Cardiac septum (tissue), 1 donor: ENCODE data around the gene NLGN3. TPM values are rescaled to one million over a fixed set of nuclear protein-coding genes. Genes with fewer than 3 reads are reported as not detected.

ENCODE experiments used
- DNase-seq: peaks from one replicate; pipeline ENCODE4 v3.0.0-alpha.2; 2020; ENCODE audit warnings: low spot score
- intact Hi-C: fragments of 100-400 bp; cut with DNase I; formaldehyde crosslinking; loops from one replicate; pipeline ENCODE4 v1.14.0; 2022
- total RNA-seq: library from RNA; stranded (reverse); fragmentation: NEBNext Ultra II Directional; extraction: Animal tissue kit (Norgen Biotek cat#: 25700); gene quantifications from one replicate; pipeline ENCODE4 v1.2.1, GENCODE V29; 2021
- donor health status: DM: no; HTN: no; CAD: no.

The NLGN3 gene
- total RNA-seq, 1 donor from 2014 or later: 0.67 TPM

DNA sequence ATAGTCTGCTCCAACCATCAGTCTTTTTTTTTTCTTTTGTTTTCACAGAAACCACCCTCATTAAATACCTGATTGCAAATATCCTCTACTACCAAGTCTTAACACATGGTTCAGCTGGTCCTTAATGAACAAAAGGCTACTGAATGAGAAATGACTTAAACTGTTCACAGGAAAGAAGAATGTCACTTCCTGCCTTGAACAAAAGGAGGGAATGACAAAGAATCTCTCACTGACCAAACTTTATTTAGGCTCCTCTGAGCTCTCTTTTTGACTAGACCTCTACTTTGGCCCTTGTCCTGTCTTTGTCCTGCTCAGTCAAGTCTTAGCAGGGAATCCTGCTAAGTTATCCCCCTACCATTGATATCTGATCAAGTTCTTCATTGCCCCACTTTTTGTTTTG lies 46.6 kb downstream of the NLGN3 start:
- intact Hi-C loops: no loop called here
- DNase-seq: no peak

DNA sequence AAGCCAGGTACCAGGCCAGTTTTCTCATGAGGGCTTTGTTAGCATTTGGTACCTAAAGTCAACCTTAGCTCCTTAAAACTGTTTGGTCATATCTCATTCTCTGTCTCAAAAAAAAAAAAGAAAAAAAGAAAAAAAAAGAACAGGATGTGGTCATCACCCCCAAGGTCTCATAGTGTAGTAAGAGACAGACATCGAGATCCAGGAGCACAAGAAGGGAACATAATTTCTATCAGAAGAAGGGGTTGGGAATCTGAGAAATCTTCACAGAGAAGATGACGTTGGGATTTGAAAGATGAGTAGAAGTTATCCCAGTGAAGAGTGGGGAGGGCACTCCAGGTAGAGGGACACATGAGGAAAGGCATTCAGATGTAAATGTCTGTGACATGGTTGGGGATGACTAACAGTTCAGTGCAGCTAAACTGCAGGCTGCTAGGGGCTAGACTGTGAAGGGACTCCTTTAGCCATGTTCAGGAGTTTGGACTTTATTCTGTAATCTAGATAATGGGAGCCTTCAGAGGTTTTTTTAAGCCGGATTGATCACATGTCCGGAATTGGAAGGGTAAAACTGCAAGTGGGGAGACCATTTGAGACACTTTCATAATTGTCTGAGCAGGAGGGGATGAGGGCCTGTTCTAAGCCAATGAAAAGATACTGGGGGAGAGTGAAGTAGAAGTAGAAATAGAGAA lies 51.5 kb downstream of the NLGN3 start:
- intact Hi-C loops: no loop called here
- no peak for DNase-seq

GRCh38 chrX:71198066-71198465 lies 53.4 kb downstream of the NLGN3 start:
- DNase-seq: no peak
- intact Hi-C loops: no loop called here

GRCh38 chrX:71199252-71200008 lies 54.8 kb downstream of the NLGN3 start:
- DNase-seq: no peak
- intact Hi-C loops: no loop called here

DNA sequence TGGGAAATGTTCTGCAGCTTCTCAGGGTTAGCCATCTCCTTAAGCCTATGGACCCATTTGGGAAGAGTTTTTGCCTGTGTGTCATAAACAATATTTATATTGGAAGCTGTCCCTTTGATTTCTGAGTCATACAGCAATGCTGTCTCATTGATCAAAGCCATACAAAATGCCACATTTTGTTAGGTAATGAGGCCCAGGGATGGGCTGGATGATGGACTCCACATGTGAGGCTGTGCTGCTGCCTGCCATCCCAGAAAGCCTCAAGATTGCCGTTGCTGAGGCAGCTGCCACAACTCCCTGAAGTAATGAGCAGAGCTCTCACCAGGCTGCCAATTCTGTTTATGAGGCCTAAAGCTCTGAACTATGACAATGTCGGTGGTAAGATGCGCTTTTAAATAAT lies 66.2 kb downstream of the NLGN3 start:
- DNase-seq: no peak
- intact Hi-C loops: no loop called here

GRCh38 chrX:71212536-71212935 lies 67.9 kb downstream of the NLGN3 start:
- no peak for DNase-seq
- intact Hi-C loops: no loop called here

GRCh38 chrX:71214152-71214551 lies 69.5 kb downstream of the NLGN3 start:
- intact Hi-C loops: no loop called here
- no peak for DNase-seq

DNA sequence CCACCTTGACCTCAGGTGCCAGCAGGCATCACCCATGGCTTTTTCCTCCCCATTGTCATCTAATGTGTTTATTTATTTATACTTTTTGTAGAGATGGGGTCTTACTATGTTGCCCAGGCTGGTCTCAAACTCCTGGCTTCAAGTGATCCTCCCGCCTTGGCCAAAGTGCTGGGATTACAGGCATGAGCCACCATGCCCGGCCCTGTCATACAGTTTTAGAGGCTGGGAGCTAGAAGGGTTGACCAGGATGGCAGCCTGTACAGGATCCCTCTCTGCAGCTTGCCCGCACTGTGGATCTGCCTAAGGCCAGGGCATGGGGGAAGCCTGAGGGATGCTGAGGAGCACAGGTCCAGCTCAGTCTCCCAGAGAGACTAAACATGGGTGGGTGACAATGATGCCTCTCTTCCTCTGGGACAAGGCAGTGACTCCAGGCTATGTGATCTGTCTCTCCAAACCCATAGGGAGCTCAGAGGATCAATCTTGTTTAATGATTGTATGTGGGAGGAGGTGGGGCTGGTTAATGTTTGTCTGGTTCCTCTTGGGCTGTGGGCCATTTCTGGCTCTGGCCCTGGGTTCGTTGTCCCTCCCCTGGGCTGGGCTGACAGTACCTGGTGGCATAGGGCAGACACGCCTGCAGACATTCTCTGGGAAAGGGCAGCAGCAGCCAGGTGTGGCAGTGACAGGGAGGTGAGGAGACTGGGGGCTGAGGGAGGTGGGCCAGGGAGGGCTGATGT lies 70.1 kb downstream of the NLGN3 start:
- DNase-seq: no peak
- intact Hi-C loops: no loop called here

DNA sequence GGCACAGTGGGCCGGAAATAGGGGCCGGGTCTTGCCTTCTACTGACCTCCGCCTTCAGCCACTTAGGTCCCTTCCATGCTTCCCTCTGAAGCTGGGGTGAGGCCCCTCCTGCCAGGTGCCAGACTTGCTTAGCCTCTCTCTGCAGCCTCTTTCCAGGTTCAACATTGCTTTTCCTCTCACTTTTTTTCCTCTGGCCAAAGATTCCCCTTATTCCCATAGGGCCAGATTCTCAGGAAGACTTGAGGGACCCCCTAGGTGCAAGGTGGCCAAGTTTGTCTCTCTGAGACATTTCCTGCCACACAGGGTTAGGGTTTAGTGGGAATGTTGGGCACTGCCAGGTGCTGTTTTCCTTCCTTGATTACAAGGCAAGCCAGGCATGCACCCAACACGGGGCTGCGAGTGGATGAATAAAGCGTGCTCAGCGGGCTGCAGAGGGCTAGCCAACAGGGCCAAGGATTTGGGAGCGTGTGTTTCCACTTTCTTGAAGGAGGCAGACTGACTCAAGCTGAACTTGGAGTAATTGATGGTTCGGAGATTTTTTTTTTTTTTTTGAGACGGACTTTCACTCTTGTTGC lies 70.8 kb downstream of the NLGN3 start:
- intact Hi-C loops: no loop called here

DNA sequence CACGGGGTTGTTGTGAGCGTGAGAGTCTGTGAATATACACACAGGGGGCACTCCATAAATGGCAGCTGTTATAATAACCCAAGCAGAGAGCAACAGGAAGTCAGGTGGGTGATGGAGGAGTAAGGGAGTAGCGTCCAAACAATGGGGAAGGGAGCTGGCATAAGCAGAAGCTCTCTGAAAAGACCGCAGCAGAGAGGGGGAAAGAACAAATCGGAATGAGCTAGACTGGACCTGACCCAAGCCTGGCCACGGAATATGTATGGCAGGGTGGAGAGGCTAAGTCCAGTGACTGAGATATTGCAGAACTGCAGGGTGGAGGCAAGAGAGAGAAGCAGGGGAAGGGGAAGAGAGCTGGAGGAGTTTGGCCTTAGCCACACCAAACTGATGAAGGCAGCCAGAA lies 71.8 kb downstream of the NLGN3 start:
- intact Hi-C loops: no loop called here

More for the DNA sequence above, 70.8 kb downstream of the NLGN3 start:
- DNase-seq: no peak

GRCh38 chrX:71217298-71217697 lies 72.7 kb downstream of the NLGN3 start:
- intact Hi-C loops: no loop called here
- no peak for DNase-seq

More for the DNA sequence above, 71.8 kb downstream of the NLGN3 start:
- no peak for DNase-seq

Other genes with a start within 250 kb of the NLGN3 start
- not detected for gene TEX11, start 236.1 kb upstream of the NLGN3 start, total RNA-seq
- not detected for gene SLC7A3, start 213.7 kb upstream of the NLGN3 start, total RNA-seq
- 52.7 TPM for gene SNX12, start 76.5 kb upstream of the NLGN3 start, total RNA-seq
- gene FOXO4, start 49.0 kb upstream of the NLGN3 start, total RNA-seq: 37.4 TPM
- not detected for gene CXorf65, start 38.1 kb upstream of the NLGN3 start, total RNA-seq
- 2.3 TPM for gene IL2RG, start 33.3 kb upstream of the NLGN3 start, total RNA-seq
- gene MED12, start 26.2 kb upstream of the NLGN3 start, total RNA-seq: 19.1 TPM
- not detected for gene GJB1, start 78.4 kb downstream of the NLGN3 start, total RNA-seq
- 12.7 TPM for gene ZMYM3, start 109.3 kb downstream of the NLGN3 start, total RNA-seq
- 107 TPM for gene NONO, start 138.8 kb downstream of the NLGN3 start, total RNA-seq
- 85.5 TPM for gene ITGB1BP2, start 156.9 kb downstream of the NLGN3 start, total RNA-seq
- 25.7 TPM for gene TAF1, start 221.5 kb downstream of the NLGN3 start, total RNA-seq